Transverse colon (tissue), 4 donors: ENCODE results near the gene SF1. TPM values are rescaled to one million over a fixed set of nuclear protein-coding genes. Genes with fewer than 3 reads are reported as not detected.

Source experiments
- DNase-seq: peaks from one replicate; pipeline ENCODE4 v3.0.0-alpha.2; 2019
- H3K27ac ChIP-seq, 4 donors: fragments of 200-600 bp; sonication (generic); 2 replicates each; pipeline ENCODE4 v1.5.1; 2016 to 2018; ENCODE audit warnings: inconsistent platforms in 4 of 4
- H3K27me3 ChIP-seq: fragments of 200-600 bp; sonication (generic); 2 replicates; pipeline ENCODE4 v1.5.1; 2017; ENCODE audit warnings: inconsistent platforms
- H3K36me3 ChIP-seq, 4 donors: fragments of 200-600 bp; sonication (generic); 2 replicates each; pipeline ENCODE4 v1.5.1; 2017 to 2019; ENCODE audit warnings: inconsistent platforms in 4 of 4
- H3K4me1 ChIP-seq, 4 donors: fragments of 200-600 bp; sonication (generic); 2 replicates each; pipeline ENCODE4 v1.5.1; 2017 to 2020; ENCODE audit warnings: inconsistent platforms in 4 of 4
- H3K4me3 ChIP-seq, 4 donors: fragments of 200-600 bp; sonication (generic); 1 replicate in 1 of 4; 2 replicates in 3 of 4; pipeline versions ENCODE4 v1.5.1 to v1.6.1; 2017 to 2019; ENCODE audit warnings: inconsistent platforms in 4 of 4
- H3K9me3 ChIP-seq, 2 donors: fragments of 200-600 bp; sonication (generic); 2 replicates each; pipeline ENCODE4 v1.5.1; 2017 to 2019; ENCODE audit warnings: inconsistent platforms in 2 of 2
- EP300 ChIP-seq: sonication (generic); formaldehyde crosslinking; IDR thresholded peaks from one replicate; pipeline ENCODE4 v1.6.1; 2017; ENCODE audit warnings: antibody characterized with exemption, low read depth
- POLR2A ChIP-seq: fragments of 450-650 bp; IDR thresholded peaks from one replicate; pipeline ENCODE4 v1.6.1; 2016; ENCODE audit warnings: antibody characterized with exemption, mild to moderate bottlenecking, moderate library complexity
- POLR2AphosphoS5 ChIP-seq, 3 donors: sonication (generic); formaldehyde crosslinking; IDR thresholded peaks; one replicate each; pipeline ENCODE4 v1.6.1; 2016; ENCODE audit warnings: antibody characterized with exemption in 3 of 3
- WGBS, 2 donors: methylation state at CpG; one replicate each; pipeline ENCODE4 v1.1.5; 2018; ENCODE audit warnings: low coverage in 1 of 2; 5-methylcytosine and 5-hydroxymethylcytosine counted together
- in situ Hi-C, 4 donors: fragments of 200-750 bp; cut with MboI; loops; one replicate each; pipeline versions ENCODE4 v1.15.0 to v1.15.1; 2017; ENCODE audit warnings: low sequenced_read_pairs in 3 of 4, low pct_ligation_motif_present in 1 of 4, low pct_unique_long_range_greater_than_20kb in 1 of 4
- intact Hi-C: fragments of 100-400 bp; cut with DNase I; formaldehyde crosslinking; loops from one replicate; pipeline ENCODE4 v1.15.1; 2023; ENCODE audit warnings: low total_unique reads
- total RNA-seq, 4 donors: library from RNA; depleted of rRNA; stranded (reverse); fragments of >200 nt; gene quantifications; one replicate each; pipeline ENCODE4 v1.1.0, GENCODE V29; 2016
- TF ChIP-seq, protein P1 (sequence below), 5 experiments: fragments of 200-600 bp in 3 of 5; fragments of 450-650 bp in 2 of 5; sonication (generic) in 3 of 5; IDR thresholded peaks; 1 replicate in 2 of 5; 2 replicates in 3 of 5; pipeline ENCODE4 v1.5.1; 2016 to 2017; ENCODE audit warnings: antibody characterized with exemption in 5 of 5, inconsistent platforms in 3 of 5, mild to moderate bottlenecking in 2 of 5, moderate library complexity in 1 of 5

SF1 gene
- total RNA-seq, 4 donors from 2014 or later: 196 to 458 (median 377) TPM

DNA sequence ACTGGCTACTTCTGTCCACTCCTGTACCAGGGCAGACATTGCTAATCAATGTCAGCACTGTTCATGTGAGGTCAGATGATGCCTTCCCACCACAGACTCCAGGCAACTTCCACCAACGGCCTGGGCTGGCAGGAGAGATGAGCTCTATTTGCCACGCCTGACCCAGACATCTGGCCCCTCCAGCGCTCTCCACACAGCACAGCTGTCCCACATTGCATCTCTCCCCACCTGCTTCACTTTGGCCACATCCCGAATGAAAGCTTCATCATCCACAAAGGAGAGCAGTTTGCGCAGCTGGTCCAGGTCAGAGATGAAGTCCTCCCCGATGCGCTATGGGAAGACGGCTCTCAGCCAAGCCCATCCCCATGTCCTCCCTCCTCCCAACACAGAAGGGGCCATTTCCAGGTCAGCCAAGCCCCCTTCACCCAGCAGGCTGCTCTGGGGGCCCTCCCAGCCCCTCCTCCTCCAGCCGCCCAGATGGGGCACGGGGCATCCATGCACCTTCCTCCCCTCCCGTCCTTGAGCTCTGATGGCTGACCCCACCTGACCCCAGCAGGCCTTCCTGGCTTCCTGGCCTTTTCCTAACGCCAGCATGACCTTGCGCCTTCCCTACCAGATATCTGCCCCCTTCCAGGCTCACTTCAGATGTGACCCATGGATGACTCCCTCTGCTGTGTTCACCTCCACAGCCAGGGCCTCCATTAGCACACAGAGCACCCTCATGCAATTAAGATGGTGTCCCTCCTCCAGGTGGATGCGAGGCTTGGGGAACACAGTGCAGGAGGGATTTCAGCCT, 26.0 kb downstream of the SF1 start:
- Histone ChIP-seq H3K9me3 (no peaks in the 10 kb centered on the region), H3K4me3 (no peak overlapping the region), H3K27me3 (no peaks in the 10 kb centered on the region), H3K4me1 (no peaks in the 10 kb centered on the region), H3K36me3 (no peaks in the 10 kb centered on the region), H3K27ac (no peak overlapping the region)
- TF ChIP-seq EP300 (no peak), POLR2AphosphoS5 (IDR thresholded peaks at IDR 0.05) (no peak), POLR2A (no peak)
- TF ChIP-seq, protein P1, sequence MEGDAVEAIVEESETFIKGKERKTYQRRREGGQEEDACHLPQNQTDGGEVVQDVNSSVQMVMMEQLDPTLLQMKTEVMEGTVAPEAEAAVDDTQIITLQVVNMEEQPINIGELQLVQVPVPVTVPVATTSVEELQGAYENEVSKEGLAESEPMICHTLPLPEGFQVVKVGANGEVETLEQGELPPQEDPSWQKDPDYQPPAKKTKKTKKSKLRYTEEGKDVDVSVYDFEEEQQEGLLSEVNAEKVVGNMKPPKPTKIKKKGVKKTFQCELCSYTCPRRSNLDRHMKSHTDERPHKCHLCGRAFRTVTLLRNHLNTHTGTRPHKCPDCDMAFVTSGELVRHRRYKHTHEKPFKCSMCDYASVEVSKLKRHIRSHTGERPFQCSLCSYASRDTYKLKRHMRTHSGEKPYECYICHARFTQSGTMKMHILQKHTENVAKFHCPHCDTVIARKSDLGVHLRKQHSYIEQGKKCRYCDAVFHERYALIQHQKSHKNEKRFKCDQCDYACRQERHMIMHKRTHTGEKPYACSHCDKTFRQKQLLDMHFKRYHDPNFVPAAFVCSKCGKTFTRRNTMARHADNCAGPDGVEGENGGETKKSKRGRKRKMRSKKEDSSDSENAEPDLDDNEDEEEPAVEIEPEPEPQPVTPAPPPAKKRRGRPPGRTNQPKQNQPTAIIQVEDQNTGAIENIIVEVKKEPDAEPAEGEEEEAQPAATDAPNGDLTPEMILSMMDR (IDR thresholded peaks at IDR 0.05): no peak
- 88% methylated on average over 14 of the region's 14 CpGs; no CpG with 5 or more reads in 1 of the 2 donors for WGBS, 2 donors
- intact Hi-C loops: no loop called here
- in situ Hi-C loops: no loop called here
- no peak for DNase-seq

DNA sequence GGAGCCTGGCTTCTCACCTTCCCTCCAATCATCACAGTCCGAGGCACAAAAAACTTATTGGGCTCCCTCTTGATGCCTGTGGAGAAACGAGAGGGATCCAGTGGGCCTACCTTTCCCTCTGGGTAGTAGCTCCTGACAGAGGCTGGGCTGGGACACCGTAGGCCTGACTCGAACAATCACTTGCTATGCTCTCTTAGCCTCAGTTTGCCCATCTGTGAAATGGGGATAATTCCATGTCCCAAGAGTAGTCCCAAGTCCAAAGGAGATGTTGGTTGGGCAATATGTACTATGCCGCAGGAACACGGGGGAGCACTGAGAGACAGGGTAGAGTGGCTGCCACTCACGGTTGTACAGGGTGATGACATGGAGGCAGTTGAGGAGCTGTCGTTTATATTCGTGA, 26.8 kb downstream of the SF1 start:
- 87 to 100% methylated on average over 5 to 9 of the region's 9 CpGs for WGBS, 2 donors
- Histone ChIP-seq H3K27me3 (no peaks in the 10 kb centered on the region), H3K4me3 (no peak overlapping the region), H3K9me3 (no peaks in the 10 kb centered on the region), H3K27ac (no peak overlapping the region), H3K4me1 (no peaks in the 10 kb centered on the region), H3K36me3 (no peaks in the 10 kb centered on the region)
- in situ Hi-C loops: no loop called here
- TF ChIP-seq POLR2AphosphoS5 (IDR thresholded peaks at IDR 0.05) (no peak), EP300 (no peak), POLR2A (no peak)
- TF ChIP-seq, protein P1 (IDR thresholded peaks at IDR 0.05): no peak
- intact Hi-C loops: no loop called here
- DNase-seq: no peak

DNA sequence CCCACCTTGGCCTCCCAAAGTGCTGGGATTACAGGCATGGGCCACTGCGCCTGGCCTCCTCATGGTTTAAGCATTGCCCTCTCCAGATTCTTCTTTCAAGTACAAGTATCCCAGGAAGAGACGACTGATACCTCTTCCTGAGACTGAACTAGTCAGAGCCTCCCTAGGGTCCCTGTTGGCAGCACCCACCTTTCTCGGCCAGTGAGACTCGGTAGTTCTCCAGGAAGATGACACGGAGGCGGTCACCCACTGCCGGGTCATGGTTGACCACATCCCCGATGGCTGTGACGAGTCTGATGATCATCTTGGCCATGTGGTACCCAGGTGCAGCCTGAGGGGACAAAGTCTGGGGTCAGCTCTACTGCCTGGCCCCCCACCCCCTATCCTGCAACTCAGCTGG, 27.2 kb downstream of the SF1 start:
- H3K4me1 ChIP-seq: peaks cover 0 to 3% (median 0%) of the 10 kb centered on the region in 4 donors
- intact Hi-C loops (no loop called here), in situ Hi-C loops (no loop called here)
- no peak for DNase-seq
- no peak overlapping the region for H3K4me3 ChIP-seq
- H3K9me3 ChIP-seq: no peaks in the 10 kb centered on the region
- WGBS, 2 donors: 85% methylated on average over 6 of the region's 9 CpGs; no CpG with 5 or more reads in 1 of the 2 donors
- no peaks in the 10 kb centered on the region for H3K36me3 ChIP-seq
- no peak for TF ChIP-seq EP300
- no peak for TF ChIP-seq POLR2A
- TF ChIP-seq, protein P1 (IDR thresholded peaks at IDR 0.05): no peak
- TF ChIP-seq POLR2AphosphoS5 (IDR thresholded peaks at IDR 0.05): no peak
- H3K27me3 ChIP-seq: peaks cover under 1% of the 10 kb centered on the region
- no peak overlapping the region for H3K27ac ChIP-seq

DNA sequence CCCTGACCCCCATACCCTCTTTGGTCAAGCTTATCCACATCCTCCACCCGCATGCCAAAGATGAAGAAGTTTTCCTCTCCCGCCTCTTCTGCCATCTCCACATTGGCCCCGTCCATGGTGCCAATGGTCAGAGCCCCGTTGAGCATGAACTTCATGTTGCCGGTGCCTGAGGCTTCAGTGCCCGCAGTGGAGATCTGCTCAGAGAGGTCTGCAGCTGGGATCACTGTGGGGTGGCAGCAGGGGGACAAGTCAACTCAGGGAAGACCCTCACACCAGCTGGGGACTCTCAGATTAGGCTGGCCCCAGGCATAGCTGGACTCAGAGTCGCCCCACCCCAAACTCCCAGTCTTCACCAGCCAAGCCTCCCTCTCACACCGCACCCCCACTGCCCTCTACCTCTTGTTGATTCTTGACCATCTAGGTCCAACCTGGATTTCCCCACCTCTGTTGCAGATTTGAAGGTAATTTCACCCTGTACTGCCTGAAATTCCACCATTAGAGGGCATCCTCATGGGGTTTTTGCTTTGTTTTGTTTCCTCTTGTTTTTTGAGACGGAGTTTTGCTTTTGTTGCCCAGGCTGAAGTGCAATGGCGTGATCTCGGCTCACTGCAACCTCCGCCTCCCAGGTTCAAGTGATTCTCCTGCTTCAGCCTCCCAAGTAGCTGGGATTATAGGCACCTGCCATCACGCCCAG, 27.8 kb downstream of the SF1 start:
- Histone ChIP-seq H3K27me3 (peaks cover 7% of the 10 kb centered on the region), H3K36me3 (no peaks in the 10 kb centered on the region), H3K4me1 (peaks cover 0 to 9% (median 3%) of the 10 kb centered on the region in 4 donors), H3K4me3 (no peak overlapping the region), H3K27ac (no peak overlapping the region), H3K9me3 (no peaks in the 10 kb centered on the region)
- TF ChIP-seq EP300 (no peak), POLR2AphosphoS5 (IDR thresholded peaks at IDR 0.05) (no peak), POLR2A (no peak)
- TF ChIP-seq, protein P1 (IDR thresholded peaks at IDR 0.05): no peak
- DNase-seq: no peak
- in situ Hi-C loops (no loop called here), intact Hi-C loops (no loop called here)
- WGBS, 2 donors: 91 to 95% methylated on average over 4 to 13 of the region's 13 CpGs
